ENCODE results near the gene CEP112.

The CEP112 gene

DNA sequence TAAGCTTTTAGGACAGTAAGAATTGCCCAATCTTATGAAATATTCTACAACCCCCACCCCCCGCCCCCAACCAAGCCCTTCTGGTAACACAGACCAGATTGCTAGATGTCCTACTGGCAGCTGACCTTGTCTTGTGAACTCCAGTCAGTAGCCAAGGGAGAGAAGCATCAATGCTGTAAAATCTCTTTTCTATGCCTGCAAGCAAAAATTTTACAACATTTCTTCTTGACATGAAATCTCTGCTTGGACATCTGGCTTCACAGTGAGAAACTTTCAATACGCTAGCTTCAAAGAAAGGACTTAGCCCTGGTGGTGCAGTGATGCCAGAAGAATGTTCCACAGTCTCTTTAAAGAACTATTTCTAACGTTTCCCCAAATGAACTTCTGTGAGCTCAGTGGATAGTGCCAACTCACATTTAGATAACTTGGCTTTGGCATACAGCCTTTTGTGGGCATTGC, 461.2 kb downstream of the CEP112 start:
- no peak for DNase-seq (ENCODE audit: low read depth)

DNA sequence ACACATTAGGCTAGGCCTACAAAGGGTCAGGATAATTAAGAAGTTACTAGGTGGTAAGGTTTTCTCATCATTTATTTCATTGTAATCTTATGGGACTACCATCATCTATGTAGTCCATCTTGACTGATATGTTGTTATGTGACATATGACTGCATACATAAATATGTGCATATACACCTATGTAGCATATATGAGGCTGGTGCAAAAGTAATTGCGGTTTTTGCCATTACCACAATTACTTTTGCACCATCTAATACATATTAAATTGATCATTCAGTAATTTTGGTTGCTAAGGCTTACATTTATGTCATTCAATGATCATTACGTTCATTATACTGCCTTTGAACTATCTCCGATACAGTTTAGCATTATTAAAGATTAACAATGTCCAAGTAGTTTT, 462.7 kb downstream of the CEP112 start:
- DNase-seq (ENCODE audit: low read depth) = no peak

DNA sequence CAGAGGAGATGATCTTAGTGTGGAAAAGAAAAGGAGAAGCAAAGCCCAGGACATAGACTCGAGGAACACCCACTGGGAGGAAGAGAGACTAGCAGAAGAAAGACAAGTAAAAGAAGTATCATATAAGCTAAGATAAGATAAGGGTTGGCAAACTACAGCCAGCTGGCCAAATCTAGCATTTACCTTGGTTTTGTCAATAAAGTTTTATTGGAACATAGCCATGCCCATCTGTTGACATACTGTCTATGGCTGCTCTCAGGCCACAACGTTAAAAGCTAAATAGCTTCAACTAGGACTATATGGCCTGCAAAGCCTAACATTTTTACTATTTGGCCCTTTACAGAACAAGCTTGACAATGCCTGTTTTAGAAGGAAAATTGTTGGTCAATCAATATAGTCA, 464.1 kb downstream of the CEP112 start:
- no peak for DNase-seq (ENCODE audit: low read depth)

DNA sequence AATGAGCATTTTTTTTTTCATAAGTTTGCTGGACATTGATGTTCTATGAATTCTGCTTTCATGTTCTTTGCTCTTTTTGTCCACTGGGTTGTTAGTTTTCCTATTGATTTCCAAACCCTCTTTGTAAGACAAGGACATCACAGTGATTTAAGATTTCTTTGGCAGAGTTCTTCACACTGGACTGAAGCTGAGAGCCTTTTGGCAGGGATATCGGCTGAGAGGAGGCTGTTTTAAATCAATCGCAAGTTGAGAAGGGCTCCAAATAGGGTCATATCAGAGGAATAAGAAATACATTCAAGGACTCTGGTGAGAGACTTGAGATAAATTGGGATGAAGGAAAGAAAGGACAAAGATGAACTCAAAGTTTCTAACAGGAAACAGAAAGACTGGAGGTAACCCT, 464.7 kb downstream of the CEP112 start:
- no peak for DNase-seq (ENCODE audit: low read depth)

DNA sequence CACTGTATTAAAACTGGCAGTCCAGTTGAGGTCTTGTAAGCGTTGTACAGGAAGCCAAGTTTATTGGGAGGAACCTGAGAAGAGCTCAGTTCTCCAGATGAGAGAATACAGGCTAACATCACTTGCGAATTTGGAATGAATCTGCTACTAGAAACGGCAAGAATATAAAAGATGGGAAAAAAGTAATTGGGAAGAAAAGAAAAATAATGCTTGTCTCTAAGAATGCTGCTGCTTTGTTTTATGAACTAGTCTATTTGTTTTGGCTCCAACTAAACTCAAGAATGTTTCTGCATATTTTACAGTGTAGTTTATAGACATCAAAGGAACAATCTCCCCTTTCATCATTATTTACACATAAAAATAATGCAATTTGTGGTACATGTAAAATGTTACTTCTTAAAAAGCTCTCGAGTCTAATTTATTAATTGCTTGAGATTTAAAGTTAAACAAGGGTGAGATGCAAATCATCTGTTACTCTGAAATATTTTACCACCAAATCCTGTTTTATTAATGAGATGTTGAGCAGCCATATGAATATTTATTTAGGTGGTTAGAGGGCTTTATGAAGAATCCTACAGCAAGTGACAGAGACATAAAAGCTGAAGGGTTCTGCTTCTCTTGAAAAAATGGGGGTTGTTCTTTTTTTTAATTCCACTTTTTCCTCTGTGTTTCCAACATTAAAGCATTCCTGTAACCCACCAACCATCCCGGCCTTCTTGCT, 468.3 kb downstream of the CEP112 start:
- DNase-seq (ENCODE audit: low read depth) = no peak

DNA sequence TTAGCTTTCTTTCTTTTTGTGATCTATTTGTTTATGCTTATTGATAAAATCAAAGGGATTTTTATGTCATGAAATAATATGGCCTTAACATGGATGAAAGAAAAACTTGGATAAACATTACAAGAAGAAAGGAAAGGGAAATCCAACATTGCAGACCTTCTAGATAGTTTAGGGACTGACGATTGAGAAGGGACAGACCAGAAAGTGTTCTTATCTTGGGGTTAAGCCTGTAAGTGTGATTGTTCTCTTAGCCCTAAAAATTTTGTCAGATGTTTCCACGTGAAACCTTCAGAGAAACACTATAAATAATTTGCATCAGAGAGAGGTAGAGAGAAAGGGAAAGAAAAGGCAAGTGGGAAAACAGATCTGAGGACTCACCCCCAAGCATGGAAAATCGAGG, 473.3 kb downstream of the CEP112 start:
- DNase-seq (ENCODE audit: low read depth) = no peak

DNA sequence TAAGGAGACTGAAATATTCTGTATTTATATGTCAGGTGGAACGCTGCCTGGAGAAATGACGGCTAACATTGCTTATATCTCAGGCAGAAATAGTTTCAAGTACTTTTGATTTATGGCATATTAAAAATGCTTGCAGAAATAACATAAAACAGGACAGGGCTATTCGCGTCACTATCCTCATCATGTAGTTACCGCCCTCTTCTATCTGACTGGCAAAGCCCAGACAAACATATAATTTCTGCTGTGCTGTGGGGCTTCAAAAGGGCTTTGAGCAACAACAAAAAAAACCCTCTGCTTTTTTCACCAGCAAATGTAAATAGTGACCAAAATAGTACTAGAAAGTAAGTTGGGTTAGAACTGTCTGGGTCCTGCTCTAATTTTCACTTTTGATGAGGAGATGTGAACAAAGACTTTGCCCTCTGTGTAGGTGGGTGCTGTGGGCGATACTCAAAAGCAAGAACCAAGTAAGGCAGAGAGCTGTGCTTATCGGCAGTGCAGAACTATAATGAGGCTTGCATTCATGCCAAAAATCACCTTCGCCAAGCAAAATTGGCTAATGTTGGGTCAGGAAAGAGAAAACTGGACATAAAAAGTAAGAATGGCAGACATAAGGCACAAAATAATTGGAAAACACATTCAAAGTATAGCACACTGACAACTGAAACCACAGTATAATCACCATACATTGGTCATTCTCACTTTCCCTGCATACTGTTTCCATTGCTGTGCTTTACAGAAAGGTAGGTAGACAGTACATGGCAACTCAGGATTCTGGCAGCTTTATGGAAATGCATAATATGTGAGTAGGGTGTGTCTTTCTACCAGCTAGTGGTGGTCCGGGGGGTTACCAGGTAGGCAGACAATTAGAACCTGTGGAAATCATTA, 479.3 kb downstream of the CEP112 start:
- DNase-seq (ENCODE audit: low read depth) = no peak

DNA sequence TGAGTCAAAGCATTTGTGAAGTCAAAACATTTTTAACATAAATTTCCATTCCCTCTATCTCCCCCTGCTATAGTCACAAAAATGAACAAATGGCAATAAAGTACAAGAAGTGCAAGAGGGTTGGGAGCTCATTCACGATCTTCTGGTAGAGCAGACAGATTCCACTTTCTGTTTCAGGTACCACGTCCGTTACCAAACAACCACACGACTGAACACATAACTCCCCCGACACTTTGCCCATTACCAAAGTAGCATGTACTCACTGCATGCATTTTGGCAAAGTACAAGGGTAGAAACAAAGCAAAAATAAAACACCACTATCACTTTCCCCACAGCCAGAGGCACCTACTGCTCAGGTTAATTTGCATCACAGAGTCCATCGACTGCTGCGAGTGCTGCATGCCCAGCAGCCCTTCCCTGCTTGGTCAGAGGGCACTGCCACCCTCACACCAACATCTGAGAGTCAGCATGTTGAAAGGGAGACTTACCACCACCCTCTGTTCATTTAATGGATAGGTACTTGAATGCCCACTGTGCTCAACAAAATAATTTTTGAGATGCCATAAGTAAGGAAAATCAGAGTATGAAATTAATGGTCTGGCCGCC, 480.2 kb downstream of the CEP112 start:
- DNase-seq (ENCODE audit: low read depth) = no peak

DNA sequence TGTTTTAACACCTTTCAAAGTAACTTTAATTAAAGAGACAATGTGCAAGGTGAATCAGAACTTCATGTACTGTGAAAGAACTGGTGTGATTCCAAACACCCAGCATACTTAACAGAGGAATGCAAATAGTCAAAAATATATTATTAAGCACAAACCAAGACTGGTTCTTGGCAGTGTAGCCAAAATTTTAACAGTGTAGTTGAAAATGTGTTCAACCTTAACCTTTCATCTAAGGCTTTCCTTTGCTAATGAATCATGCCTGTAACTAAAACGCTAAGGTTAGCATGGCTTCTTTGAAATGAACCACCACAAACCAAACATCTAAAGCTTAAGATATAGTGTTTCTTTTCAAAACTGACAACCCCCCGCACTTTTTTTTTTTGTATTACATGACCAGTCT, 484.2 kb downstream of the CEP112 start:
- no peak for DNase-seq (ENCODE audit: low read depth)

DNA sequence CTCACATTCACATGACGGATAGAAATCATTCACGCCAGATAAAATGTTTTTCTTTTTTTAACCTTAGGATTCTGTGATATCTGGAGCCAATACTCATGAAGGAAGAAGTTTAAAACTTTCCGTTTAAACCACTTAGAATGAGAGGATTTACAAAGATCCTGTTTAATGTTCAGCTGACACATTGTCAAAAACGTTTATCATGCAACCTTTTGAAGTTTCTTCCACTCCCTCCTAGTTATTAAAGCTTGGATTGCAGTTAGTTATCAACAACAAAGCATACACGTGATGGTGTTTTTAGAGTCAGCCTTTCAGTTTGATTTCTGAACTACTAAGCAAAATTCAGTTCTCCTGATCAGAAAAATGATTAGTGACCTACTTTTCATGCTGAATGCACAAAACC, 487.2 kb downstream of the CEP112 start:
- DNase-seq (ENCODE audit: low read depth) = no peak

DNA sequence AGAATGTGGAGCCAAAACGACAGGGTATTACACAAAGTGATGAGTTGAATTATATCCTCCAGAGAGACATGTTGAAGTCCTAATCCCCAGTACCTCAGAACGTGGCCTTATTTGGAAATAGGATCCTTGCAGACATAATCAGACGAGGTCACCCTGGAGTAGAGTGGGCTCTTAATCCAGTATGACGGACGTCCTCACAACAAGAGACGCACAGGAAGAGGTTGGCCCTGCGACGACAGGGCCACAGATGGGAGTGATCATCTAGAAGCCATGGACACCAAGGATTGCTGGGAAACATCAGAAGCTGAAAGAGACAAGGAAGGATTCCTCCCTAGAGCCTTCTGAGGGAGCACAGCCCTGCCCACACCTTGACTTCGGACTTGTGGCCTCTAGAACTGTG, 488.0 kb downstream of the CEP112 start:
- no peak for DNase-seq (ENCODE audit: low read depth)

DNA sequence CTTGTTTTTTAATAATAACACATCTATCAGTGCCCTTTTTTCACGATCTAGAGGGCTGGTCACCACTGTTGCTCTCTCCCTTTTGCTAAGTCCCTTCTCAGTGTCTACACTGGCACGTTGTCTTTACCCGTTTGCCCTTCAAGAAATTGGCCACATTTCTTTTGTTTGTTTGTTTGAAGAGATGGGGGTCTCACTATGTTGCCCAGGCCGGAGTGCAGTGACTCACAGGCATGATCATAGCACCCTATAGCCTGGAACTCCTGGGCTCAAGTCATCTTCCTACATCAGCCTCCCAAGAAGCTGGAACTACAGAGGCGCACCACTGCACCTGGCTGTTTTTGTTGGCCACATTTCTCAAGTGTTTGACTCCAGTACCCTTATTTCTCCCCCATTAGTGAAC, 492.5 kb downstream of the CEP112 start:
- no peak for DNase-seq (ENCODE audit: low read depth)

DNA sequence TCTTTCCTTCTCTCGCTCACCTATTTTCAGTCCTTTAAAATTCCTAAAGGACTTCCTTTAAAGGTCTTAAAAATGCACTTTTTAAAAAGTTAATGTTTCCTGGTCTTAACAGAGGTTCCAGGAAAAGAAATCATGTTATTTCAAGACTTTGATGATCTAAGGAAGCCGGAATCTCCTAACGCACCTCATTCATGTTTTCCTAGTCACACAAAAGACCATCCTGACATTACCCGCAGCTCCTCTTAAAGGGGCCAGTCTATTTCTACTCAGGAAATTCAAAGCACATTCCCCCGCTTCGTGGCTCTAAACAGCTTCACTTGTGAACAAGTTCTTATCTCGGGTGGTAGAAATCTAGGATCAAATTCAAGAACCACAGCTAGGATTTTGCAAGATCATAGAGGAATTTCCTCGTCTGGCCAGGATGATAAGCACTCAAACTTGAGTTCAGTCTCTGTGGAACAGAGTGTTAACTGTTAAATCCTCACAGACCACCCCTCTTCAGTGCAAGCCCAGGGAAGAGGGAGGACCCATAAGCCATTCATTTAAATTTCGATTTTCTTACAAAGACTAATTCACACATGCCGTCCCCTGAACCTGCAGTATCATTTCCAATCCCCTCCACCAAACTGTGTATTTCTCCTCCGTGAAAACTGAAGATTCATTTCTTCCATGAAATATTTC, 493.4 kb downstream of the CEP112 start:
- DNase-seq (ENCODE audit: low read depth) = no peak

DNA sequence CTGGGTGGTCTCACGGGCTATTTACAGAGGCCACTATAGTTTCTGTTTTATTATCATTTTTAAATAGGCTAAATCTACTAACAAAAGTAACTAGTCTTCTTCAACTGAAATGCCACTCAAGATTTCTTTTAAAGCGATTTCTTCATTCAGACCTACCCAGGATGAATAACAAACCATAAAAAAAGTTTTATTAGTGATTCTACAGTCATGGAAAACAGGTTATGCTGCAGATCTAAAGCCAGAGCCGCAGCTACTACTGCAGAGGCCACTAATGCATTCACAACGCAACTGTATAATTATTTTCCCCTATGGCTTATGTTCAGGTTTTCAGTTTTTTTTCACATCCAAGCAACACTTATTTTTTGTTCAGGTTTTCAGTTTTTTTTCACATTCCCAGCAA, 494.3 kb downstream of the CEP112 start:
- DNase-seq (ENCODE audit: low read depth) = no peak

DNA sequence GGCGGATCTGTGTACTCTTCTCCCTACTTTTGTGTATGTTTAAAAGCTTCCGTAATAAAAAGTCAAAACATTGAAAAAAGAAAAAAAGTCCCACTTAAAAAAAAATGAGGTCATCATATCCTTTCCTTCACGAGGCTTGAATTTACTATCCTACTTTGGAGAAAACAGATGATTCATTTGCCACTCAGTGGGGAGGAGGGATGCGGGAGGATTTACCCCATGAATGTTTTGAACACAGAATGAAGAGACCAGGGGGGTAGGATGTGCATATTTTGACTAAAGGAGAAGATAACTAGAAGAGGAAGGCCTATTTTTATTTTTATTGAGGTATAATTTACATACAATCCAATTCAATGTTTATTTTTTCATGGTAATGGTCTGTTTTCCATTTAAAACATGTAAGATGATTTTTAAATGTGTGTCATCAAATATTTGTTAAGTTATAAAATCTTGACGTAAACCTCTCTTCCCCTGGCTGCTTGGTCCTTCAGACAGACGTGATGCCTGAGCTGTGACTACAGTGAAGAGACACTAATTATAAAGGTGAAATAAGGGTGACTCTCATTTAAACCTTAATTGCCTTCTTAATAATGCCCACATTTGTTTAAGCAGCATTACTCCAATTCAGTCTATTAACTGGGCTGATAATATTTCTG, 495.1 kb downstream of the CEP112 start:
- no peak for DNase-seq (ENCODE audit: low read depth)

DNA sequence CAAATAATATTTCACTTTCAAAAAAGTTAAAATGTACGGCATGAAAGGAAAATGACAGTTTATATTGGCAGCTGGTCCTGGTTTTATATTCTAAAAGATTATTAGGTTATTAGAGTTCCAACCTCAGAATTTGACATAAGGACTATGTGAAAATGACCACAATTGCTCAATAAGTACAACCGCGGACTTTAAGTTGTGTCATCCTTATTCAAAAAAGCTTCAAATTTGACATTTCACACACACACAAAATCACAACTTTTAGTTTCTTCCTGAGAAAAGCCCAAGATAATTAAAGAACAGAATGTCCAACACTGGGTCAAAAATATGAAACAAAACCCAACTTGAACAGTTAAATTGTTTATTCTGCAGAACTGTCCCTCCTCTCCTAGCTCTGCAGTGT, 497.3 kb downstream of the CEP112 start:
- DNase-seq (ENCODE audit: low read depth) = no peak

DNA sequence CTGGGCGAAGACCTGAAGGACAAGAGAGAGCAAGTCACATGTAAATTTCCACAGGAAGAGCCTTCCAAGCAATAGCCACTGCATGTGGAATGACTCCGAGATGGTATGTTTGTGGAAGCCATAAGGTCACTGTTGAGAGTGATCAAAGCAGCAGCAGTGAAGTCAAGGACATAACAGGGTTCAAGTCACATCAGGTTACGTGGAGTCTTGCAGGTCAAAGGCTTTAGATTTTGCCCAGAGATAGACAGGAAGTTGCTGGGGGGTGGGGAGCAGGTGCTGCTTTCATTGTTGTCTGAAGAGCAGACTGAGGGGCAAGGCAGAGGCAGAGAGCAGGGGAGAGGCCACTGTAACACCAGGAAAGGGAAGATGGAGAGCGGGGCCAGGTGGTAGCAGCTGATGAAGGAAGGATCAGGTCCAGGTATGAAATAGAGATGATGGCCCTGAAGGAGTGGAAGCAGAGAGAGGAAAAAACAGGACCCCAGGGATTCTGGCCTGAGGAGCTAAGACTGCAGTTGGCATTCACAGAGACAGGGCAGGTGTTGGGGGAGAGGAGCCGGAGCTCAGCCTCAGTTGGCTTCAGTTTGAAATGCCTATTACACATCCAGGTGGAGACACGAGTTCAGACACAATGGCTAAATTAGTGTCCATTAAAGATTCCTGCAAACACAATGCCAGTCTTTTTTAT, 501.2 kb downstream of the CEP112 start:
- DNase-seq (ENCODE audit: low read depth) = no peak

DNA sequence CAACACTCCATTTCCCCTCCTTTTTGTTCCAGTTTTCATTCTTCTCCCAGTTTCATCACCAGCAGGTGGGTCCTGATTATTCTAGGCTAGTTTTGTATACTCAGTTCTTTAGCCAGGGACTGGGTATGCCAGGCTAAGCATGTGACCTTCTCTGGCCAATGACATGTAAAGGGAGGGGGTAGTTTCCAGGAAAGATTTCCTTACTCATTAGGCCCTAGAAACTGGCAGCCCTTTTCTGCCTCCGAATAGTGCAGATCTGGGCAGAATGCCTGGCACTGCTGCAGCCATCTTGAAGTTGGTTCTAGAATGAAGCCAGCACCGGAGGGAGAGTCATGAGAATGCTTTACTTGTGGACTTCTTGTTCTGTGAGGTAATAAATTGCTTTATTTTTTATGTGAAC, 503.6 kb downstream of the CEP112 start:
- no peak for DNase-seq (ENCODE audit: low read depth)

DNA sequence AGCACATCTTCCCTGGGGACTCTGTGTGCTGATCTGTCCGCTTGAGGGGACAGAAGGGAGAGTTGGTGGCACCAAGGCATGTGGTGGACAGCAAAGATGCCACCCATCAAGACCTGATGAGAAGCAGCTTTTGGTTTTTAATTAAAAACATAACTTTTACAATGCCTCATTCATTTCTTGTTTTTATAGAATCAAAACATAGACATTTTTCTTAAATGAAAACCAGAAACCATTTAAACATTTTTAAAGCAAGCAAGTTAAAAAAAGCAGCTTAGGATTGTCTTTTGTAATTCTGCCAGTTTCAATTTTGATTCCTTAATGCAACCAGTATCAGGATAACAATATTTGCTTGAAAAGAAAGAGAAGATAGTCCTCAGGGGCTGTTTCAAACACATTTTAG, 506.8 kb downstream of the CEP112 start:
- DNase-seq (ENCODE audit: low read depth) = no peak

DNA sequence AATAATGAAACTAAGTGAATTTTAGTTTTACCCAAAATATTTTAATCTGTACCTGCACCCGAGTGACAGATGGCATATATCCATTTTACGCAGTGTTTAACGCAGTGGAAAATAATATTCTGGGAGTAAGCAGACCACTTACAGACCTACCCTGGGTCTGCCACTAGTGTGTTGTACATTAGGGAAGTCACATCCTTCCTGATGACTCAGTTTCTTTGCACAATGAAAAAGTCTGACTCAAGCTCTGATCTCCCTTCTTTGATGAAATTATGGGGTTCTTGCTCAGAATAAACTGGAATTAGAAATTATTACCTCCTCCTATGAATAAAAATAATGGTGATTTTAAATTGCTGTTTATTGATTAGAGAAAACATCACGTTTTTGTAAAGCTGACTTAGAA, 507.3 kb downstream of the CEP112 start:
- no peak for DNase-seq (ENCODE audit: low read depth)

DNA sequence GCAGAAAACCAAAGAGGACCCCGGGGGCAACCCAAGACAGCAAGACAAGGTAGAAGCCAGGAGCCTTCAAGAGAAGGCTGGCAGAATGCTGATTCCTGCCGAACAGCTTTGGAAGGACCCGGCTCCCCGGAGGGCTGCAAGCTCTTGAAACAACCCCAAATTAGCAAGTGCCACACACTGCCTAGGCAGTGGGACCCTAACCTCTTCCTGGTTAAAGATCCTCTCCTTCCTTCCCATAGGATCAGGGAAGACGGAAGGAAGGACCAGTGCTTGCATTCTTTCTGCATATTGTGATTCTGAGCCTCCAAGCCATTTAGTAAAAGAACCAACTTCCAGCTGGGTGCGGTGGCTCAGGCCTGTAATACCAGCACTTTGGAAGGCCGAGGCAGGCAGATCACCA, 508.5 kb downstream of the CEP112 start:
- no peak for DNase-seq (ENCODE audit: low read depth)

Data from stimulated activated CD8-positive, alpha-beta memory T cell treated with anti-CD3 and anti-CD28 coated beads, Interleukin-12 subunit alpha, Interleukin-12 subunit beta, amount 100 ng/mL, for 1 hour (primary cell).